SH-SY5Y (cell line): Measurements from ENCODE around the gene PPP1R14C.

Experiments used
- GATA2 ChIP-seq: IDR thresholded peaks from 2 replicates; pipeline ENCODE4 v1.6.1; 2011; ENCODE audit warnings: mild to moderate bottlenecking, low read depth, low read length
- GATA3 ChIP-seq: IDR thresholded peaks from 2 replicates; pipeline ENCODE4 v1.6.1; 2011; ENCODE audit warnings: low read depth, mild to moderate bottlenecking, low read length, moderate library complexity

The PPP1R14C gene

GRCh38 chr6:150230832-150231524 is 88.1 kb downstream of the PPP1R14C start:
- TF ChIP-seq GATA3: no peak
- TF ChIP-seq GATA2: no peak

GRCh38 chr6:150231525-150231850 is 88.6 kb downstream of the PPP1R14C start:
- TF ChIP-seq GATA3 (no peak), GATA2 (no peak)

- TF ChIP-seq GATA2 (no peak), GATA3 (no peak)
Observed at GRCh38 chr6:150233843-150234269, 91.0 kb downstream of the PPP1R14C start.

DNA sequence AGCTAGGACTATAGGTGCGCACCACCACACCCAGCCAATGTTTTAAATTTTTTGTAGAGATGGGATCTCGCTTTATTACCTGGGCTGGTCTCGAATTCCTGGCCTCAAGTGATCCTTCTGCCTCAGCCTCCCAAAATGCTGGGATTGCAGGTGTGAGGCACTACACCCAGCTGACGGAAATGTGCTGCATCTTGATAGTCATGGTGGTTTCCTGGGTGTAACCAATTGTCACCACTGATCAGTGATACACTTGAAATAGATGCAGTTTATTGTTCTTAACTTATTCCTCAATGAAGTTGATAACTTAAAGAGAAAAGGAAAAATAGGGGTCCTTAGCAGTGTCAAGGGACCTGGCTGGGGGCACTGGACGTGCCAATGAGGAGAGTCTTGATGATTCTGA is 92.4 kb downstream of the PPP1R14C start:
- TF ChIP-seq GATA2 (no peak), GATA3 (no peak)

DNA sequence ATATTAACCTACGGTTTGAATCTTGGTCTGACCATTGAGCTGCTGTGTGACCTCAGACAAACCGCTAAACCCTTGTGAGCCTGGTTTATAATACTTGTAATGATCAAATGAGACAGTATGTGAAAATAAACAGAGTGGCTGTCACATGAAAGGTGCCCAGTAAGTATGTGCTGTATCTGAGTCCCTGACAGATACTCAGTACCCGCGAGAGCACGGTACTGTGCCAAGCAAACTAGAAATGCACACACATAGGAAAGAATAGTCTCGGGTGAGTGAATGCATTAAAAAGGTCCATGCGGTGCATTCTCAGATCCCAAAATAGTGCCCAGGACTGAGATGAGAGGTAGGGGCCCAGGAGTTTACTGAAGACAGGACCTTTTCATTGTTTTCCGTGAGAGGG is 93.3 kb downstream of the PPP1R14C start:
- no peak for TF ChIP-seq GATA2
- no peak for TF ChIP-seq GATA3

- TF ChIP-seq GATA2 (no peak), GATA3 (no peak)
Observed at GRCh38 chr6:150236544-150236943, 93.7 kb downstream of the PPP1R14C start.

GRCh38 chr6:150237626-150238025 is 94.8 kb downstream of the PPP1R14C start:
- TF ChIP-seq GATA2 (no peak), GATA3 (no peak)

- TF ChIP-seq GATA3 (no peak), GATA2 (no peak)
Observed at GRCh38 chr6:150238336-150238741, 95.5 kb downstream of the PPP1R14C start.

GRCh38 chr6:150238846-150239407 is 96.1 kb downstream of the PPP1R14C start:
- TF ChIP-seq GATA2 (no peak), GATA3 (no peak)

DNA sequence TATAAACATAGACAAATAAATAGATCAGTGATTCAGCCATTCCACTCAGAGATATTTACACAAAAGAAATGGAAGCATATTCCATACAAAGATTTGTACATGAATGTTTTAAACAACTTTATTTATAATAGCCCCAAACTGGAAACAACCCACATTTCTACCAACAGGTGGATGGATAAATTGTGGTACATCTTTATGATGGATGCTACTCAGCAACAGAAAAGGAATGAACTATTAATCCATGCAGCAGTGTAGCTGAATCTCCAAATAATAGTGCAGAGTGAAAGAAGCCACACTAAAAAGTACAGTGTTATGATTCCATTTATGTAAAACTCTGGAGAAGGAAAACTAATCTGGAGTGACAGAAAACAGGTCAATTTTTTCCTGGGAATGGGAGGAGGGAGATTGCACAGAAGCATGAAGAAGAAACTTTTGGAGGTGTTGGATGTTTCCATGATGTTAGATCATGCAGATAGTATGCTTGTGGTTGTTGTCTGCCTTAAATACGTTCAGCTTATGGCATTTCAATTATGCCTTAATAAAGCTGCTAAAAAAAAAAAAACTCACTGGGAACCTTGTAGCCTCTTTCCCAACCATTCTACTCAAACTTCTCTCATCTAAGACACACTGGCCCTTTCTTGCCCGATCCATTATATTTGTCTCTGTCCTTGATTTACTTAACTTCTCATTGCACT is 100.9 kb downstream of the PPP1R14C start:
- TF ChIP-seq GATA3 (no peak), GATA2 (no peak)

GRCh38 chr6:150245148-150245935 is 102.5 kb downstream of the PPP1R14C start:
- TF ChIP-seq GATA3: no peak
- TF ChIP-seq GATA2: no peak

- TF ChIP-seq GATA3 (no peak), GATA2 (no peak)
Observed at GRCh38 chr6:150247803-150248202, 105.0 kb downstream of the PPP1R14C start.

DNA sequence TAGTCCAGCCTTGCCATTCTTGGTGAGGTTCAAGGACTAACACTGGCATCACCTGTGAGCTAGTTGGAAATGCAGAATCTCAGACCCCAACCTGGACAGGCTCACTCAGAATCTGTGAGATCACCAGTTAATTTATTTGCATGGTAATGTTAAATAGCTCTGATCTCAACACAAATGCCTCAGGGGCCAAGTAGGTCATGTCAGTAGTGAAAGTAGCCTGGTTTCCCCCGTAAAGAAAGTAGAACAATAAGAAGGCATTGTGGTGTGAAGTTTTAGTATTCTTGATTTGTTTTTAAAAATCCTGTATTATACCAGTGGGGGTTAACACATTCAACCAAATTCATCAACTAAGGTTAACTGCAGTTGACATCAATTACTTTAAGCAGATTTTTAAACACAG is 105.5 kb downstream of the PPP1R14C start:
- TF ChIP-seq GATA2: no peak
- TF ChIP-seq GATA3: no peak

- TF ChIP-seq GATA2 (no peak), GATA3 (no peak)
Observed at GRCh38 chr6:150249261-150249660, 106.4 kb downstream of the PPP1R14C start.
